ENCODE measurements around the gene CRYGN. TPM values are rescaled to one million over a fixed set of nuclear protein-coding genes. Genes with fewer than 3 reads are reported as not detected.

CRYGN gene
- total and polyA plus RNA-seq, 2 experiments from 2014 or later: 0.59 to 1.5 TPM

- DNase-seq (ENCODE audit: low spot score) (no peak), ATAC-seq (no peak)
- Mint-ChIP-seq H3K36me3 (ENCODE audit: low read depth) (peaks cover 17% of the 10 kb centered on the region; the same call in 2 of the 3 replicates), H3K27ac (no peak overlapping the region), H3K27me3 (ENCODE audit: insufficient read depth, low read depth, poor library complexity) (peaks cover 10% of the 10 kb centered on the region), H3K9me3 (peaks cover 37% of the 10 kb centered on the region), H3K4me3 (no peak overlapping the region), H3K4me1 (no peaks in the 10 kb centered on the region)
- H3K27ac ChIP-seq (ENCODE audit: low read depth): no peak overlapping the region
- no peaks in the 10 kb centered on the region for H3F3A ChIP-seq (replicated peaks; ENCODE audit: low read depth)
- H3K79me2 ChIP-seq (replicated peaks; ENCODE audit: insufficient read depth): no peaks in the 10 kb centered on the region
- peaks cover 4% of the 10 kb centered on the region; the same call in 1 of the 2 replicates for H3K27me3 ChIP-seq (ENCODE audit: insufficient read depth)
- H3K36me3 ChIP-seq (ENCODE audit: insufficient read depth): no peaks in the 10 kb centered on the region
- no peak overlapping the region for H3K4me3 ChIP-seq
- no peaks in the 10 kb centered on the region for H3K4me1 ChIP-seq (ENCODE audit: insufficient read depth)
- H4K20me1 ChIP-seq (replicated peaks; ENCODE audit: insufficient read depth): no peaks in the 10 kb centered on the region
- H3K9me2 ChIP-seq (ENCODE audit: insufficient read depth): no peaks in the 10 kb centered on the region
- no peak overlapping the region for H3K4me2 ChIP-seq
- no peak overlapping the region for H2AFZ ChIP-seq
- TF ChIP-seq ETS1 (IDR thresholded peaks at IDR 0.05): no peak
- TF ChIP-seq ZNF114 (CRISPR knock-in tag; IDR thresholded peaks at IDR 0.05): no peak
- TF ChIP-seq STAT1 (IDR thresholded peaks at IDR 0.05; ENCODE audit: unreplicated experiment): no peak
- no peak for TF ChIP-seq POLR2AphosphoS5 (IDR thresholded peaks at IDR 0.05; ENCODE audit: low read depth)
- no peak for TF ChIP-seq NANOG (IDR thresholded peaks at IDR 0.05; ENCODE audit: borderline replicate concordance)
- TF ChIP-seq, protein P1, sequence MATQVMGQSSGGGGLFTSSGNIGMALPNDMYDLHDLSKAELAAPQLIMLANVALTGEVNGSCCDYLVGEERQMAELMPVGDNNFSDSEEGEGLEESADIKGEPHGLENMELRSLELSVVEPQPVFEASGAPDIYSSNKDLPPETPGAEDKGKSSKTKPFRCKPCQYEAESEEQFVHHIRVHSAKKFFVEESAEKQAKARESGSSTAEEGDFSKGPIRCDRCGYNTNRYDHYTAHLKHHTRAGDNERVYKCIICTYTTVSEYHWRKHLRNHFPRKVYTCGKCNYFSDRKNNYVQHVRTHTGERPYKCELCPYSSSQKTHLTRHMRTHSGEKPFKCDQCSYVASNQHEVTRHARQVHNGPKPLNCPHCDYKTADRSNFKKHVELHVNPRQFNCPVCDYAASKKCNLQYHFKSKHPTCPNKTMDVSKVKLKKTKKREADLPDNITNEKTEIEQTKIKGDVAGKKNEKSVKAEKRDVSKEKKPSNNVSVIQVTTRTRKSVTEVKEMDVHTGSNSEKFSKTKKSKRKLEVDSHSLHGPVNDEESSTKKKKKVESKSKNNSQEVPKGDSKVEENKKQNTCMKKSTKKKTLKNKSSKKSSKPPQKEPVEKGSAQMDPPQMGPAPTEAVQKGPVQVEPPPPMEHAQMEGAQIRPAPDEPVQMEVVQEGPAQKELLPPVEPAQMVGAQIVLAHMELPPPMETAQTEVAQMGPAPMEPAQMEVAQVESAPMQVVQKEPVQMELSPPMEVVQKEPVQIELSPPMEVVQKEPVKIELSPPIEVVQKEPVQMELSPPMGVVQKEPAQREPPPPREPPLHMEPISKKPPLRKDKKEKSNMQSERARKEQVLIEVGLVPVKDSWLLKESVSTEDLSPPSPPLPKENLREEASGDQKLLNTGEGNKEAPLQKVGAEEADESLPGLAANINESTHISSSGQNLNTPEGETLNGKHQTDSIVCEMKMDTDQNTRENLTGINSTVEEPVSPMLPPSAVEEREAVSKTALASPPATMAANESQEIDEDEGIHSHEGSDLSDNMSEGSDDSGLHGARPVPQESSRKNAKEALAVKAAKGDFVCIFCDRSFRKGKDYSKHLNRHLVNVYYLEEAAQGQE (IDR thresholded peaks at IDR 0.05; ENCODE audit: unreplicated experiment): no peak
- no peak for TF ChIP-seq CTCF (conservative IDR thresholded peaks at IDR 0.05; ENCODE audit: low read depth in 2 of 2)
These were observed 17.7 kb downstream of the CRYGN start for GRCh38 chr7:151422212-151422611.

DNA sequence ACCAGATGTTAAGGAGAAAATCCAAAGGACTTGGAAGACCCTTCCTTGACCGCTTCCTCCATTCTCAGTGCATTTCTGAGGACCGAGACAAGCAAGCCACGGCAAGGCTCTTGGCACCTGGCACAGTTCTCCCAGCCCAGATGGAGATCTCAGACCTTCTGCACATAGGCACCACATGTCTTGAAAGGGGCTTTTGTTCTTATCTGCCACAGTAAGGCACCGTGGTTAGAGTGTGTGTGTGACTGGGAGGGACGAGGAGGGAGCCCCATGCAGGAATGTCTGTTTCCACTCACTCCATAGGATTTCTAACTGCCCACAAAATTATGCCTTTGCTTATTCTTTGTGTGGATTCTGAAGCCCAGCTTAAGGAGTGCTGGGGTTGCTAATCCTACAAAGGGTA is 19.8 kb downstream of the CRYGN start:
- Histone ChIP-seq H3K27ac (ENCODE audit: low read depth) (no peak overlapping the region), H3K4me1 (ENCODE audit: insufficient read depth) (peaks cover 13% of the 10 kb centered on the region; the same call in 1 of the 2 replicates), H3K9me2 (ENCODE audit: insufficient read depth) (no peaks in the 10 kb centered on the region), H2AFZ (no peak overlapping the region), H3F3A (replicated peaks; ENCODE audit: low read depth) (no peaks in the 10 kb centered on the region), H3K79me2 (replicated peaks; ENCODE audit: insufficient read depth) (no peaks in the 10 kb centered on the region), H4K20me1 (replicated peaks; ENCODE audit: insufficient read depth) (peaks cover 3% of the 10 kb centered on the region; the same call in 1 of the 2 replicates), H3K4me3 (no peak overlapping the region), H3K4me2 (no peak overlapping the region), H3K27me3 (ENCODE audit: insufficient read depth) (peaks cover 20% of the 10 kb centered on the region), H3K36me3 (ENCODE audit: insufficient read depth) (no peaks in the 10 kb centered on the region)
- Mint-ChIP-seq H3K4me1 (peaks cover 17% of the 10 kb centered on the region; the same call in 2 of the 3 replicates), H3K27ac (no peak overlapping the region), H3K36me3 (ENCODE audit: low read depth) (peaks cover 17% of the 10 kb centered on the region; the same call in 2 of the 3 replicates), H3K9me3 (peaks cover 37% of the 10 kb centered on the region), H3K27me3 (ENCODE audit: insufficient read depth, low read depth, poor library complexity) (peaks cover 22% of the 10 kb centered on the region), H3K4me3 (no peak overlapping the region)
- no peak for DNase-seq (ENCODE audit: low spot score)
- no peak for ATAC-seq
- TF ChIP-seq ZNF114 (CRISPR knock-in tag; IDR thresholded peaks at IDR 0.05) (no peak), CTCF (conservative IDR thresholded peaks at IDR 0.05; ENCODE audit: low read depth in 2 of 2) (no peak), STAT1 (IDR thresholded peaks at IDR 0.05; ENCODE audit: unreplicated experiment) (no peak), ZNF331 (CRISPR knock-in tag; IDR thresholded peaks at IDR 0.05; ENCODE audit: low read depth) (no peak), POLR2AphosphoS5 (IDR thresholded peaks at IDR 0.05; ENCODE audit: low read depth) (no peak)
- TF ChIP-seq, protein P1 (IDR thresholded peaks at IDR 0.05; ENCODE audit: unreplicated experiment): no peak

Data from GM23338 (cell line).